ENCODE measurements around the gene VAMP2.

Gene VAMP2

DNA sequence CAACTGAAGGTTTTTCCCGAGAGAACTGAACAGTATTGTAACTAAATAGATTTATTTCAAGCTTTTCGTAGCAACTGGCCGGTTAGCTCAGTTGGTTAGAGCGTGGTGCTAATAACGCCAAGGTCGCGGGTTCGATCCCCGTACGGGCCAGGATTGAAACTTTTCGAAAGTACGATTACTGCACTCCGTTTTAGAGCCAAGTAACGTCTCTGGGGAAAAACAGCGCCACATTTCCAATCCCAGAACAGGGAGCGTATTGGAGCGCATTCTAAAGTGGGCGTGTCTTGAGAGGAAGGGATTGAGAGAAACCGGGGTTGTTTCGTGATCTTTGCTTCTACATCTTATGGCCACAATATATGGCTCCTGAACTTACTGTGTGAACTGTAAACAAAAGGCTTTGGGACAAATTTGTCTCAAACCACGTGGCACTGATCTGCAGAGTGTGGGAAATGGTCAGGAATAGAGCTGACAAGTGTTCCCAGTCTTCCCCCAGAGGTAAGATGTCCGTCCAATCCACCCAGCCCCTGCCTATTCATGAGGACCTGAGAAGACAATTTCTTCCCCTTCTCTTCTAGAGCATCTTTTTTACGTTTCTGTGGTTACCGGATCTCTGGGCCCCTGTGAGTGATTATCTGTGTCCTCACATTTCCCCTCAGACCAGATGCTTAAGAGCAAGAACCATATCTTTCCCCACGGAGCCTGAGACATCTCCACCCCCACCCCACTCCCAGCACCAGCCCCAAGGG lies 24.9 kb upstream of the VAMP2 start (continued):
- TF ChIP-seq YY2 (tag by site-specific recombination; IDR thresholded peaks at IDR 0.05) (no peak), ZNF416 (tag by site-specific recombination; IDR thresholded peaks at IDR 0.05) (no peak), ZNF302 (tag by site-specific recombination; IDR thresholded peaks at IDR 0.05; ENCODE audit: low read depth) (no peak), ZNF354C (tag by site-specific recombination; IDR thresholded peaks at IDR 0.05; ENCODE audit: borderline replicate concordance, low read depth) (no peak), ZNF544 (tag by site-specific recombination; IDR thresholded peaks at IDR 0.05) (no peak), ZNF2 (tag by site-specific recombination; IDR thresholded peaks at IDR 0.05) (no peak; the same call in 1 of the 2 replicates), ZNF530 (tag by site-specific recombination; IDR thresholded peaks at IDR 0.05; ENCODE audit: low read depth) (no peak), ZNF157 (tag by site-specific recombination; IDR thresholded peaks at IDR 0.05) (no peak), ZBTB20 (tag by site-specific recombination; IDR thresholded peaks at IDR 0.05) (0 out of 2 replicates have a peak, but pooled peaks have one; percentile 21), ZNF777 (tag by site-specific recombination; IDR thresholded peaks at IDR 0.05; ENCODE audit: borderline replicate concordance) (no peak), ZNF747 (tag by site-specific recombination; IDR thresholded peaks at IDR 0.05) (no peak), ZNF571 (tag by site-specific recombination; IDR thresholded peaks at IDR 0.05) (no peak), ZBTB8A (tag by site-specific recombination; IDR thresholded peaks at IDR 0.05) (no peak), ZNF843 (tag by site-specific recombination; IDR thresholded peaks at IDR 0.05) (no peak), FEZF1 (tag by site-specific recombination; IDR thresholded peaks at IDR 0.05) (no peak), ZNF248 (tag by site-specific recombination; IDR thresholded peaks at IDR 0.05) (no peak), ZNF433 (tag by site-specific recombination; IDR thresholded peaks at IDR 0.05; ENCODE audit: low read depth) (no peak), ZNF174 (tag by site-specific recombination; IDR thresholded peaks at IDR 0.05) (no peak), ZNF138 (tag by site-specific recombination; IDR thresholded peaks at IDR 0.05; ENCODE audit: borderline replicate concordance) (no peak), ZNF558 (tag by site-specific recombination; IDR thresholded peaks at IDR 0.05) (no peak; the same call in 1 of the 2 replicates), ZXDB (tag by site-specific recombination; IDR thresholded peaks at IDR 0.05) (no peak)
- TF ChIP-seq, protein P1, sequence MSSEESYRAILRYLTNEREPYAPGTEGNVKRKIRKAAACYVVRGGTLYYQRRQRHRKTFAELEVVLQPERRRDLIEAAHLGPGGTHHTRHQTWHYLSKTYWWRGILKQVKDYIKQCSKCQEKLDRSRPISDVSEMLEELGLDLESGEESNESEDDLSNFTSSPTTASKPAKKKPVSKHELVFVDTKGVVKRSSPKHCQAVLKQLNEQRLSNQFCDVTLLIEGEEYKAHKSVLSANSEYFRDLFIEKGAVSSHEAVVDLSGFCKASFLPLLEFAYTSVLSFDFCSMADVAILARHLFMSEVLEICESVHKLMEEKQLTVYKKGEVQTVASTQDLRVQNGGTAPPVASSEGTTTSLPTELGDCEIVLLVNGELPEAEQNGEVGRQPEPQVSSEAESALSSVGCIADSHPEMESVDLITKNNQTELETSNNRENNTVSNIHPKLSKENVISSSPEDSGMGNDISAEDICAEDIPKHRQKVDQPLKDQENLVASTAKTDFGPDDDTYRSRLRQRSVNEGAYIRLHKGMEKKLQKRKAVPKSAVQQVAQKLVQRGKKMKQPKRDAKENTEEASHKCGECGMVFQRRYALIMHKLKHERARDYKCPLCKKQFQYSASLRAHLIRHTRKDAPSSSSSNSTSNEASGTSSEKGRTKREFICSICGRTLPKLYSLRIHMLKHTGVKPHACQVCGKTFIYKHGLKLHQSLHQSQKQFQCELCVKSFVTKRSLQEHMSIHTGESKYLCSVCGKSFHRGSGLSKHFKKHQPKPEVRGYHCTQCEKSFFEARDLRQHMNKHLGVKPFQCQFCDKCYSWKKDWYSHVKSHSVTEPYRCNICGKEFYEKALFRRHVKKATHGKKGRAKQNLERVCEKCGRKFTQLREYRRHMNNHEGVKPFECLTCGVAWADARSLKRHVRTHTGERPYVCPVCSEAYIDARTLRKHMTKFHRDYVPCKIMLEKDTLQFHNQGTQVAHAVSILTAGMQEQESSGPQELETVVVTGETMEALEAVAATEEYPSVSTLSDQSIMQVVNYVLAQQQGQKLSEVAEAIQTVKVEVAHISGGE (tag by site-specific recombination; conservative IDR thresholded peaks at IDR 0.05; ENCODE audit: low read depth) = no peak
- TF ChIP-seq, protein P2, sequence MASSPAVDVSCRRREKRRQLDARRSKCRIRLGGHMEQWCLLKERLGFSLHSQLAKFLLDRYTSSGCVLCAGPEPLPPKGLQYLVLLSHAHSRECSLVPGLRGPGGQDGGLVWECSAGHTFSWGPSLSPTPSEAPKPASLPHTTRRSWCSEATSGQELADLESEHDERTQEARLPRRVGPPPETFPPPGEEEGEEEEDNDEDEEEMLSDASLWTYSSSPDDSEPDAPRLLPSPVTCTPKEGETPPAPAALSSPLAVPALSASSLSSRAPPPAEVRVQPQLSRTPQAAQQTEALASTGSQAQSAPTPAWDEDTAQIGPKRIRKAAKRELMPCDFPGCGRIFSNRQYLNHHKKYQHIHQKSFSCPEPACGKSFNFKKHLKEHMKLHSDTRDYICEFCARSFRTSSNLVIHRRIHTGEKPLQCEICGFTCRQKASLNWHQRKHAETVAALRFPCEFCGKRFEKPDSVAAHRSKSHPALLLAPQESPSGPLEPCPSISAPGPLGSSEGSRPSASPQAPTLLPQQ (tag by site-specific recombination; IDR thresholded peaks at IDR 0.05) = no peak
- TF ChIP-seq, protein P3, sequence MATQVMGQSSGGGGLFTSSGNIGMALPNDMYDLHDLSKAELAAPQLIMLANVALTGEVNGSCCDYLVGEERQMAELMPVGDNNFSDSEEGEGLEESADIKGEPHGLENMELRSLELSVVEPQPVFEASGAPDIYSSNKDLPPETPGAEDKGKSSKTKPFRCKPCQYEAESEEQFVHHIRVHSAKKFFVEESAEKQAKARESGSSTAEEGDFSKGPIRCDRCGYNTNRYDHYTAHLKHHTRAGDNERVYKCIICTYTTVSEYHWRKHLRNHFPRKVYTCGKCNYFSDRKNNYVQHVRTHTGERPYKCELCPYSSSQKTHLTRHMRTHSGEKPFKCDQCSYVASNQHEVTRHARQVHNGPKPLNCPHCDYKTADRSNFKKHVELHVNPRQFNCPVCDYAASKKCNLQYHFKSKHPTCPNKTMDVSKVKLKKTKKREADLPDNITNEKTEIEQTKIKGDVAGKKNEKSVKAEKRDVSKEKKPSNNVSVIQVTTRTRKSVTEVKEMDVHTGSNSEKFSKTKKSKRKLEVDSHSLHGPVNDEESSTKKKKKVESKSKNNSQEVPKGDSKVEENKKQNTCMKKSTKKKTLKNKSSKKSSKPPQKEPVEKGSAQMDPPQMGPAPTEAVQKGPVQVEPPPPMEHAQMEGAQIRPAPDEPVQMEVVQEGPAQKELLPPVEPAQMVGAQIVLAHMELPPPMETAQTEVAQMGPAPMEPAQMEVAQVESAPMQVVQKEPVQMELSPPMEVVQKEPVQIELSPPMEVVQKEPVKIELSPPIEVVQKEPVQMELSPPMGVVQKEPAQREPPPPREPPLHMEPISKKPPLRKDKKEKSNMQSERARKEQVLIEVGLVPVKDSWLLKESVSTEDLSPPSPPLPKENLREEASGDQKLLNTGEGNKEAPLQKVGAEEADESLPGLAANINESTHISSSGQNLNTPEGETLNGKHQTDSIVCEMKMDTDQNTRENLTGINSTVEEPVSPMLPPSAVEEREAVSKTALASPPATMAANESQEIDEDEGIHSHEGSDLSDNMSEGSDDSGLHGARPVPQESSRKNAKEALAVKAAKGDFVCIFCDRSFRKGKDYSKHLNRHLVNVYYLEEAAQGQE (tag by site-specific recombination; IDR thresholded peaks at IDR 0.05) = no peak; the same call in 1 of the 2 replicates
- TF ChIP-seq, protein P4, sequence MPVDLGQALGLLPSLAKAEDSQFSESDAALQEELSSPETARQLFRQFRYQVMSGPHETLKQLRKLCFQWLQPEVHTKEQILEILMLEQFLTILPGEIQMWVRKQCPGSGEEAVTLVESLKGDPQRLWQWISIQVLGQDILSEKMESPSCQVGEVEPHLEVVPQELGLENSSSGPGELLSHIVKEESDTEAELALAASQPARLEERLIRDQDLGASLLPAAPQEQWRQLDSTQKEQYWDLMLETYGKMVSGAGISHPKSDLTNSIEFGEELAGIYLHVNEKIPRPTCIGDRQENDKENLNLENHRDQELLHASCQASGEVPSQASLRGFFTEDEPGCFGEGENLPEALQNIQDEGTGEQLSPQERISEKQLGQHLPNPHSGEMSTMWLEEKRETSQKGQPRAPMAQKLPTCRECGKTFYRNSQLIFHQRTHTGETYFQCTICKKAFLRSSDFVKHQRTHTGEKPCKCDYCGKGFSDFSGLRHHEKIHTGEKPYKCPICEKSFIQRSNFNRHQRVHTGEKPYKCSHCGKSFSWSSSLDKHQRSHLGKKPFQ (tag by site-specific recombination; IDR thresholded peaks at IDR 0.05) = peak; percentile 91
- TF ChIP-seq, protein P5, sequence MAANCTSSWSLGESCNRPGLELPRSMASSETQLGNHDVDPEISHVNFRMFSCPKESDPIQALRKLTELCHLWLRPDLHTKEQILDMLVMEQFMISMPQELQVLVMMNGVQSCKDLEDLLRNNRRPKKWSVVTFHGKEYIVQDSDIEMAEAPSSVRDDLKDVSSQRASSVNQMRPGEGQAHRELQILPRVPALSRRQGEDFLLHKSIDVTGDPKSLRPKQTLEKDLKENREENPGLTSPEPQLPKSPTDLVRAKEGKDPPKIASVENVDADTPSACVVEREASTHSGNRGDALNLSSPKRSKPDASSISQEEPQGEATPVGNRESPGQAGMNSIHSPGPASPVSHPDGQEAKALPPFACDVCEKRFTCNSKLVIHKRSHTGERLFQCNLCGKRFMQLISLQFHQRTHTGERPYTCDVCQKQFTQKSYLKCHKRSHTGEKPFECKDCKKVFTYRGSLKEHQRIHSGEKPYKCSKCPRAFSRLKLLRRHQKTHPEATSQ (tag by site-specific recombination; IDR thresholded peaks at IDR 0.05) = no peak
- TF ChIP-seq, protein P6, sequence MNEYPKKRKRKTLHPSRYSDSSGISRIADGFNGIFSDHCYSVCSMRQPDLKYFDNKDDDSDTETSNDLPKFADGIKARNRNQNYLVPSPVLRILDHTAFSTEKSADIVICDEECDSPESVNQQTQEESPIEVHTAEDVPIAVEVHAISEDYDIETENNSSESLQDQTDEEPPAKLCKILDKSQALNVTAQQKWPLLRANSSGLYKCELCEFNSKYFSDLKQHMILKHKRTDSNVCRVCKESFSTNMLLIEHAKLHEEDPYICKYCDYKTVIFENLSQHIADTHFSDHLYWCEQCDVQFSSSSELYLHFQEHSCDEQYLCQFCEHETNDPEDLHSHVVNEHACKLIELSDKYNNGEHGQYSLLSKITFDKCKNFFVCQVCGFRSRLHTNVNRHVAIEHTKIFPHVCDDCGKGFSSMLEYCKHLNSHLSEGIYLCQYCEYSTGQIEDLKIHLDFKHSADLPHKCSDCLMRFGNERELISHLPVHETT (tag by site-specific recombination; IDR thresholded peaks at IDR 0.05) = peak; percentile 44; the same call in 1 of the 2 replicates

Measured in HEK293 (cell line).